ENCODE results near the gene TSPAN6.

The TSPAN6 gene

DNA sequence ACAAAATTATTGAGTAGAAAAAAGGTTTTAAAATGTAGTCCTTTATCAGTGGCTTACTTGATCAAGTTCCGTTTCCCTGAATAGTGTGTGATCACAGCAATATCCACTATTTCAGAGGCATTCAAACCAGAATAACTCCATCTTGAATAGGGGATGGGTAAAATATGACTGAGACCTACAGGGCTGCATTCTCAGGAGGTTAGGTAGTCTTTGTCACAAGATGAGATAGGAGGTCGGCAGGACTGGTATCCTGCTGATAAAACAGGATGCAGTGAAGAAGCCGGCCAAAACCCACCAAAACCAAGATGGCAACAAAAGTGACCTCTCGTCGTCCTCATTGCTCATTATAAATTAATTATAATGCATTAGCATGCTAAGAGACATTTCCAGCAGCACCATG is 24.7 kb downstream of the TSPAN6 start:
- H3K27ac ChIP-seq (ENCODE audit: low read depth, low read length) = no peak overlapping the region
- no peaks in the 10 kb centered on the region for H3K36me3 ChIP-seq (ENCODE audit: control insufficient read depth, insufficient read depth, low read length)
- H3K4me1 ChIP-seq (ENCODE audit: control insufficient read depth, insufficient read depth, low read length) = peaks cover 12% of the 10 kb centered on the region
- H3K27me3 ChIP-seq (ENCODE audit: control insufficient read depth, insufficient read depth, low read length) = no peaks in the 10 kb centered on the region
- no peaks in the 10 kb centered on the region for H3K9me3 ChIP-seq (ENCODE audit: control insufficient read depth, insufficient read depth, low read depth, low read length)
- H3K4me3 ChIP-seq (ENCODE audit: low read depth, low read length) = no peak overlapping the region
- no peak overlapping the region for H3K9ac ChIP-seq (ENCODE audit: low read length)

DNA sequence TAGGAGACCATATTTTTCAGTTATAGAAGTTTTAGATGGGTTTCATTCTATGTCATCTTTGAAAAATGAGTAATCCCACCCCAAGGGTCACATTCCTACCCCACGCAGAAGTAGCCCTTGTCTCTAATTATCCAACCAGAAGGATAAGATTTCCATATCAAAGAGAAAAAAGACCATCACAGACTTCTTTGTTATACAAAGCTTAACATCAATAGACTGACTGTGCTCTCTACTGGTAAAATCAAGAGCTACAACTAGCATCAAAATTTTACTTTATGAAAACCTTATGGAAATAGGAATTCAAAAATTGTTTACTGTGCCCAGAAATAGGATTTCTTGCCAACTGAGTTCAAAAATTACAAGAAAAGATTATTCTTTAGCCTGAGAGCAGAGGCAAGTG is 27.0 kb downstream of the TSPAN6 start:
- H3K9ac ChIP-seq (ENCODE audit: low read length) = no peak overlapping the region
- peaks cover 12% of the 10 kb centered on the region for H3K4me1 ChIP-seq (ENCODE audit: control insufficient read depth, insufficient read depth, low read length)
- 0 out of 2 replicates have a peak overlapping the region, but pooled peaks have one; percentile 8 for H3K4me3 ChIP-seq (ENCODE audit: low read depth, low read length)
- H3K27ac ChIP-seq (ENCODE audit: low read depth, low read length) = no peak overlapping the region; the same call in 1 of the 2 replicates
- no peaks in the 10 kb centered on the region for H3K36me3 ChIP-seq (ENCODE audit: control insufficient read depth, insufficient read depth, low read length)
- no peaks in the 10 kb centered on the region for H3K9me3 ChIP-seq (ENCODE audit: control insufficient read depth, insufficient read depth, low read depth, low read length)
- peaks cover 2% of the 10 kb centered on the region; the same call in 1 of the 2 replicates for H3K27me3 ChIP-seq (ENCODE audit: control insufficient read depth, insufficient read depth, low read length)

DNA sequence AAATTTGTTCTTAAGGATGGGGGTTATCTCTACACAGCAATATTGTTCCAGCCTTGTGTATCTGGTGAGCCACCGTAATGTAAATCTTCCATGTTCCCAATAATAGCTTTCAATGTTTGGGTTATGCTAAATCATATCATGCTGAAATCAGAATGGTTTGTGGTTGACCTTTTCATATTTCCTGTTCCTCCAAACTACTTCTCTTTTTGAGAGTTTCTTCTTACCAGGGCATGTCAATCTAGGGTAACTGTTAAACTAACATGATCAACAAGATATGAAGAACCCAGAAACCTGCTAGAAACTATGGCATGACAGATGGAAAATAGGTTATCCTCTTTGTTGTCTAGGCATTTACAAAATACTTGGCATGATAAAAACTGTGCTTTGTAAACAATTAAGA is 29.9 kb downstream of the TSPAN6 start:
- Histone ChIP-seq H3K27ac (ENCODE audit: low read depth, low read length) (no peak overlapping the region), H3K4me1 (ENCODE audit: control insufficient read depth, insufficient read depth, low read length) (peaks cover 21% of the 10 kb centered on the region), H3K4me3 (ENCODE audit: low read depth, low read length) (no peak overlapping the region), H3K9me3 (ENCODE audit: control insufficient read depth, insufficient read depth, low read depth, low read length) (no peaks in the 10 kb centered on the region), H3K36me3 (ENCODE audit: control insufficient read depth, insufficient read depth, low read length) (no peaks in the 10 kb centered on the region), H3K27me3 (ENCODE audit: control insufficient read depth, insufficient read depth, low read length) (peaks cover 2% of the 10 kb centered on the region; the same call in 1 of the 2 replicates), H3K9ac (ENCODE audit: low read length) (no peak overlapping the region)

DNA sequence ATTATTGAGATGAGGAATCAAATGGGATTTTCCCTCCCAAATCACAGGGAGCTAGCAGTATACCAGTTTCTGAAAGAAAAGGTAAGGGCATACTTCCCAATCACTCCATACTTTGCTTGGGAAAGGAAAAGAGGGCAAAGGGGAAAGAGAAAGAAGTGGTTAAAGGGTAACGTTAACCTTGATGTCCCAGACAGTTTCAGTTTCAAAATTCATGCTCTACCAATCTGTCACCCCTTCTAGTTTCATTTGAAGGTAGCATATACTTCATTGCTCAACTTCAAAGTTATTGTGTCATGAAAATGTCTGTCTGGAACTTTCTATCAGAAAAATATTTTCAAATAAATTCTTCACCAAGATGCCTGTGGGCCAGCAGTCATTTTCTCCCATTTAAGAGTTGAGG is 35.8 kb downstream of the TSPAN6 start:
- Histone ChIP-seq H3K27ac (ENCODE audit: low read depth, low read length) (no peak overlapping the region), H3K27me3 (ENCODE audit: control insufficient read depth, insufficient read depth, low read length) (peaks cover 2% of the 10 kb centered on the region; the same call in 1 of the 2 replicates), H3K9me3 (ENCODE audit: control insufficient read depth, insufficient read depth, low read depth, low read length) (no peaks in the 10 kb centered on the region), H3K4me1 (ENCODE audit: control insufficient read depth, insufficient read depth, low read length) (peaks cover 18% of the 10 kb centered on the region), H3K4me3 (ENCODE audit: low read depth, low read length) (no peak overlapping the region), H3K9ac (ENCODE audit: low read length) (no peak overlapping the region), H3K36me3 (ENCODE audit: control insufficient read depth, insufficient read depth, low read length) (no peaks in the 10 kb centered on the region)

DNA sequence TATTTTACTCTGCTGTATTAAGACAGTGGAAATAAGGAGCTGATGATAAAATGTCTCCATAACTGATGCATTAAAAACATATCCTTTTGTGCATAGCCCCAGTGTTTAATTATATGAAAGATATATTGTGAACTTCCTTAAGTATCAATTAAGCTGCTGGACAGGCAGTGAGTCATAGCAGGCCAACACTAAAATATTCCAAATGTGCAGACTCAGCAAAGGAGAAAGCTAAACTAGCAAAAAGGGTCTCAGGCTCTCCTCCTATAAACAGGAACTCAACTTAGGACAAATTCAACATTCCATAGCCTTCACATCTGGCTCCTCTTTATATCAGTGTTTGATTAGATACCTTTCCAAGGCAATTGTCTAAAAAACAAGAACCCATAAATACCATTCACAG is 36.3 kb downstream of the TSPAN6 start:
- Histone ChIP-seq H3K27me3 (ENCODE audit: control insufficient read depth, insufficient read depth, low read length) (peaks cover under 1% of the 10 kb centered on the region; the same call in 1 of the 2 replicates), H3K27ac (ENCODE audit: low read depth, low read length) (no peak overlapping the region), H3K9ac (ENCODE audit: low read length) (no peak overlapping the region), H3K4me1 (ENCODE audit: control insufficient read depth, insufficient read depth, low read length) (peaks cover 18% of the 10 kb centered on the region), H3K36me3 (ENCODE audit: control insufficient read depth, insufficient read depth, low read length) (no peaks in the 10 kb centered on the region), H3K4me3 (ENCODE audit: low read depth, low read length) (no peak overlapping the region), H3K9me3 (ENCODE audit: control insufficient read depth, insufficient read depth, low read depth, low read length) (no peaks in the 10 kb centered on the region)

DNA sequence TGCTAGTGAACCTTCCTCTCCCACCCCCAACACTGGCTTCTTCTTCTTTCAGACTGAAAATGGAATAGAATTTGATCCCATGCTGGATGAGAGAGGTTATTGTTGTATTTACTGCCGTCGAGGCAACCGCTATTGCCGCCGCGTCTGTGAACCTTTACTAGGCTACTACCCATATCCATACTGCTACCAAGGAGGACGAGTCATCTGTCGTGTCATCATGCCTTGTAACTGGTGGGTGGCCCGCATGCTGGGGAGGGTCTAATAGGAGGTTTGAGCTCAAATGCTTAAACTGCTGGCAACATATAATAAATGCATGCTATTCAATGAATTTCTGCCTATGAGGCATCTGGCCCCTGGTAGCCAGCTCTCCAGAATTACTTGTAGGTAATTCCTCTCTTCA is 37.1 kb downstream of the TSPAN6 start:
- H3K4me3 ChIP-seq (ENCODE audit: low read depth, low read length) = no peak overlapping the region
- no peaks in the 10 kb centered on the region for H3K36me3 ChIP-seq (ENCODE audit: control insufficient read depth, insufficient read depth, low read length)
- no peaks in the 10 kb centered on the region for H3K9me3 ChIP-seq (ENCODE audit: control insufficient read depth, insufficient read depth, low read depth, low read length)
- H3K27me3 ChIP-seq (ENCODE audit: control insufficient read depth, insufficient read depth, low read length) = no peaks in the 10 kb centered on the region; the same call in 1 of the 2 replicates
- H3K4me1 ChIP-seq (ENCODE audit: control insufficient read depth, insufficient read depth, low read length) = peaks cover 18% of the 10 kb centered on the region
- H3K27ac ChIP-seq (ENCODE audit: low read depth, low read length) = no peak overlapping the region
- H3K9ac ChIP-seq (ENCODE audit: low read length) = no peak overlapping the region

DNA sequence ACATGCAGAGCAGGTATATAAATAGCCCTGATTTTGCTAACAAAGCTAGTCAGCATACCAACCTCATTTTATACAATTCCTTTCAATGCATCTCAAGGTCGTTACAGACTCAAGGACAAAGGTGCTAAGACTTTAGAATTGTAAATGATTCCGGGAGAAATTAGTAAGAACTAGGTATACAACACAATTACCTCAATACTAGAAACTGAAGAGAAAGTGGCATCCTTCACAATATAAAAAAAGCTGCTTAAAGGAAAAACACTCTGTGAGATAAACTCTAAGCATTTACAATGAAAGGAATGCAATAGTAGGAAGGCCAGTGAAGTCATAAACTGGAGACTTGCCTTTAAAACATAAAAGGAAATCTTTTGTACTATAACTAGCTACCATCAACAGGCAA is 40.0 kb downstream of the TSPAN6 start:
- Histone ChIP-seq H3K4me3 (ENCODE audit: low read depth, low read length) (no peak overlapping the region), H3K4me1 (ENCODE audit: control insufficient read depth, insufficient read depth, low read length) (peaks cover 34% of the 10 kb centered on the region), H3K9ac (ENCODE audit: low read length) (no peak overlapping the region), H3K27me3 (ENCODE audit: control insufficient read depth, insufficient read depth, low read length) (no peaks in the 10 kb centered on the region; the same call in 1 of the 2 replicates), H3K27ac (ENCODE audit: low read depth, low read length) (no peak overlapping the region), H3K9me3 (ENCODE audit: control insufficient read depth, insufficient read depth, low read depth, low read length) (no peaks in the 10 kb centered on the region), H3K36me3 (ENCODE audit: control insufficient read depth, insufficient read depth, low read length) (no peaks in the 10 kb centered on the region)

DNA sequence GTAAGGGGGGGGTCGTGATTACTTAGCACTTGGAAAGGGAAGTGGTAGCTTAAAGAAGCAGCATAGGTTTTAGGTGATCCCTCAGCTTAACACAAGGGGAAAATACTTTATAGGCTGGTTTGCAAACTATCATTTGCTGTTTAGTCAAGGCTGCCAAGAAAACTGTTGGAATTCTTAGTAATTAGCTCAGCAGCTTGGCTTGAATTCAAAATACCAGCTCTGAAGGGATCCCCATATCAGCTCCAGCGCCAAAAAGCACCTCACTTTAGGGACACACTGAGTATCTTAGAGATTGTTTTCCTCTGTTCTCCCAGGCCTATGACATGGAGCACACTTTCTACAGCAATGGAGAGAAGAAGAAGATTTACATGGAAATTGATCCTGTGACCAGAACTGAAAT is 43.0 kb downstream of the TSPAN6 start:
- Histone ChIP-seq H3K36me3 (ENCODE audit: control insufficient read depth, insufficient read depth, low read length) (no peaks in the 10 kb centered on the region), H3K4me3 (ENCODE audit: low read depth, low read length) (peak overlapping the region; percentile 35), H3K4me1 (ENCODE audit: control insufficient read depth, insufficient read depth, low read length) (peaks cover 36% of the 10 kb centered on the region), H3K27me3 (ENCODE audit: control insufficient read depth, insufficient read depth, low read length) (no peaks in the 10 kb centered on the region; the same call in 1 of the 2 replicates), H3K9me3 (ENCODE audit: control insufficient read depth, insufficient read depth, low read depth, low read length) (no peaks in the 10 kb centered on the region), H3K9ac (ENCODE audit: low read length) (peak overlapping the region; percentile 21), H3K27ac (ENCODE audit: low read depth, low read length) (peak overlapping the region; percentile 18; the same call in 1 of the 2 replicates)

DNA sequence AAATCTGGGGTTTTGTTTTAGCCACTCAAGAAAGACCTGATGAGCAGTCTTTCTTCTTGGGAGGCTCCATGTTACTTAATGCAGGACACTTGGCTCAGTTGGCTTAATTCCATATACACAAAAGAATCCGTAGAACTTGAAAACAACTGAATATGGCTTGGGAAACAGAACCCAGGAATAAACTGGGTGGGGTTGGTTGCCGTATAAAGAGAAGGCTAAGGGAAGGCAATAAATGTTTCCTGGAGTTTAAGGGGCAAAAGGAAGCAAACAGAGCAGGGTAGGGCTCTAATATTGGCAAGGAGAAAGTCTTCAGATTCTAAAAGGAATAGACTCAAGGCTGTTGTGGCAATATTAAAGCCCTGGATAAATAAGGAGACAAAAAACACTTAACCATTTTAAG is 43.5 kb downstream of the TSPAN6 start:
- H3K9ac ChIP-seq (ENCODE audit: low read length) = no peak overlapping the region
- H3K27ac ChIP-seq (ENCODE audit: low read depth, low read length) = no peak overlapping the region
- no peaks in the 10 kb centered on the region for H3K36me3 ChIP-seq (ENCODE audit: control insufficient read depth, insufficient read depth, low read length)
- H3K4me1 ChIP-seq (ENCODE audit: control insufficient read depth, insufficient read depth, low read length) = peaks cover 36% of the 10 kb centered on the region
- H3K9me3 ChIP-seq (ENCODE audit: control insufficient read depth, insufficient read depth, low read depth, low read length) = no peaks in the 10 kb centered on the region
- no peak overlapping the region for H3K4me3 ChIP-seq (ENCODE audit: low read depth, low read length)
- H3K27me3 ChIP-seq (ENCODE audit: control insufficient read depth, insufficient read depth, low read length) = no peaks in the 10 kb centered on the region; the same call in 1 of the 2 replicates

DNA sequence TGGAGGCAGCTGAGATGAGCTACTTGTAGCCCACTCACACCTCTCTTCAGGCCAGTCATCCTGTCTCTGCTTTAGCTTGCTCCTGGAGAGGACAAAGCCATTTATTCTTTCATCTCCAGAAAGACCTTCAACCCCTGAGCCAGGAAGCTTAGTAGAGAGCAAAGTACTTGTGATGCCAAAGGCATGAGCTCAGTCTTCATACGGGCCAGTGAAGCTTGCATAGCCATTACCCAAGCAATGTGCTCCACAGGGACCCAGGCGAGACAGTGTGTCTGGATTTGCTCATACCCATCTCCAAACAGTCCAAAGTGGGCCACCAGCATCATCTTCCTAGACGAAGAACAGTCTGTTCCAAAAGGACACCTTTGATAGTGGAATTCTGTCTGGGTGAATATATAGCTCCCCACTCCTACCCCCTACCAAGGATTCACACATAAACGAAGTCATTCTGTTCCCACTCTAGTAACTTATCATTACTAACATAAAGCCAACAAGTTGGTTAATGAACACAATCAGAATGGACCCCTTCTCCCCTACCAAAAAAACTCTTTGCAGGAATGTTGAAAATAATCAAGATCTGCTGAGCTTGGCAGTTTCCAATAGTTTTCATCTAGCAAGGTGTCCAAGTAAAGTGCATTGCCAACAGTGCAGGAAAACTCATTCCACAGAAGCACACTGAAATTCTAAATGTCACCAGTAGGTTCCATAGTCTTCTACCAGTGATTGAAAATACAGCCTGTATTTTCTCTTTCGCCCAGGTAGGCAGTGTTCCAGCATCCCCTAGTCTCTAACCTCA is 45.2 kb downstream of the TSPAN6 start:
- Histone ChIP-seq H3K9me3 (ENCODE audit: control insufficient read depth, insufficient read depth, low read depth, low read length) (no peaks in the 10 kb centered on the region), H3K4me1 (ENCODE audit: control insufficient read depth, insufficient read depth, low read length) (peaks cover 29% of the 10 kb centered on the region), H3K27me3 (ENCODE audit: control insufficient read depth, insufficient read depth, low read length) (no peaks in the 10 kb centered on the region; the same call in 1 of the 2 replicates), H3K9ac (ENCODE audit: low read length) (no peak overlapping the region), H3K36me3 (ENCODE audit: control insufficient read depth, insufficient read depth, low read length) (no peaks in the 10 kb centered on the region), H3K4me3 (ENCODE audit: low read depth, low read length) (no peak overlapping the region), H3K27ac (ENCODE audit: low read depth, low read length) (no peak overlapping the region)

DNA sequence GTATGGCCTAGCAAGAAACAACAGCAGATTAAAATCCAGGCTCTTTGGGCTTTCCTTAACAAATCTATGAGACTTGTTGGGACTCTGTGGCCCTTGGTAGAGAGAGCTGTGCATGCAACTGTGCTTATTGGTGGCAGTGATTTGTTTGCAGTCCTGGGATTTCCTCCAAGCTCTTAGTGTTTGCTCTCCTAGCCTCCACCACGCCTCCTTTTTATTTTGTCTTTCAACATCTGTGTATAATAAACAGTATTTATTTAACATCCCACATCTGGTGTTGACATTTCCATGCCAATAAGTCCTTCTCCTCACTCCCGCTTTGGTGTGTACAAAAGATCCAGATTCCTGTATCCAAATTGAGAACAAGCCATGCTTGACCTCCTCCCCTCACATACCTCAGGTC is 48.7 kb downstream of the TSPAN6 start:
- Histone ChIP-seq H3K4me3 (ENCODE audit: low read depth, low read length) (no peak overlapping the region), H3K27ac (ENCODE audit: low read depth, low read length) (no peak overlapping the region), H3K4me1 (ENCODE audit: control insufficient read depth, insufficient read depth, low read length) (peaks cover 14% of the 10 kb centered on the region), H3K9ac (ENCODE audit: low read length) (no peak overlapping the region), H3K36me3 (ENCODE audit: control insufficient read depth, insufficient read depth, low read length) (no peaks in the 10 kb centered on the region), H3K27me3 (ENCODE audit: control insufficient read depth, insufficient read depth, low read length) (peaks cover 18% of the 10 kb centered on the region; the same call in 1 of the 2 replicates), H3K9me3 (ENCODE audit: control insufficient read depth, insufficient read depth, low read depth, low read length) (no peaks in the 10 kb centered on the region)

All from HUES6 (cell line).